ENCODE measurements around the gene DNAAF2.

Gene DNAAF2

DNA sequence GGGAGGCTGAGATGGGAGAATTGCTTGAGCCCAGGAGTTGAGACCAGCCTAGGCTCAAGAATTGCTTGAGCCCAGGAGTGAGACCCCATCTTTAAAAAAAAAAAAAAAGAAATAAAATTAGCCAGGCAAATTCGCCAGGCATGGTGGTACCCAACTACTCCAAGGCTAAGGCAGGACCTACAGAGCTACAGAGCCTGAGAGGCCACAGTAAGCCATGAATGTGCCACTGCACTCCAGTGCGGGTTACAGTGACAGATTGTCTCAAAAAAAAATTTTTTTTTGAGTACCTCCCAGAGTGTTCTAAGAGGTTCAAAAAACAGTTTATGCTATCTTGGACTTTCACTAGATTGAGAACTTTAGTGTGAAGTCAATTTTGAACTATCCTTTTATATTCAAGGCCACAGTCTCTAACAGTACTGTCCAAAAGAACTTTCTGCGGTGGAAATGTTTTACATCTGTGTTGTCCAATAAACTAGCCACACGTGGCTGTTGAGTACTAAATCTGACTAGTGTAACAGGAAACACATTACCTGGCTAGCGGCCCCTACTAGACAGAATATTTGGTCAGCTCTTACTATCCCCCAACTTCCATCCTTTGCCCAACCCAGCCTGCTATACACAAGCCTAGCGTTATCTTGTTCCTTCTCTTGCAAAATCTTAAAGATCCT is 17.1 kb downstream of the DNAAF2 start:
- Histone ChIP-seq H3K36me3 (replicated peaks) (peaks cover 14% of the 10 kb centered on the region), H3K27me3 (replicated peaks) (no peaks in the 10 kb centered on the region), H3K27ac (no peak overlapping the region), H3K4me3 (ENCODE audit: low read depth, low read length) (no peak overlapping the region)
- TF ChIP-seq, protein P1, sequence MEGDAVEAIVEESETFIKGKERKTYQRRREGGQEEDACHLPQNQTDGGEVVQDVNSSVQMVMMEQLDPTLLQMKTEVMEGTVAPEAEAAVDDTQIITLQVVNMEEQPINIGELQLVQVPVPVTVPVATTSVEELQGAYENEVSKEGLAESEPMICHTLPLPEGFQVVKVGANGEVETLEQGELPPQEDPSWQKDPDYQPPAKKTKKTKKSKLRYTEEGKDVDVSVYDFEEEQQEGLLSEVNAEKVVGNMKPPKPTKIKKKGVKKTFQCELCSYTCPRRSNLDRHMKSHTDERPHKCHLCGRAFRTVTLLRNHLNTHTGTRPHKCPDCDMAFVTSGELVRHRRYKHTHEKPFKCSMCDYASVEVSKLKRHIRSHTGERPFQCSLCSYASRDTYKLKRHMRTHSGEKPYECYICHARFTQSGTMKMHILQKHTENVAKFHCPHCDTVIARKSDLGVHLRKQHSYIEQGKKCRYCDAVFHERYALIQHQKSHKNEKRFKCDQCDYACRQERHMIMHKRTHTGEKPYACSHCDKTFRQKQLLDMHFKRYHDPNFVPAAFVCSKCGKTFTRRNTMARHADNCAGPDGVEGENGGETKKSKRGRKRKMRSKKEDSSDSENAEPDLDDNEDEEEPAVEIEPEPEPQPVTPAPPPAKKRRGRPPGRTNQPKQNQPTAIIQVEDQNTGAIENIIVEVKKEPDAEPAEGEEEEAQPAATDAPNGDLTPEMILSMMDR (IDR thresholded peaks at IDR 0.05; ENCODE audit: low read depth, low read length, missing control alignments) = no peak
- no peak for DNase-seq
- in situ Hi-C loops (cut with HindIII; ENCODE audit: low pct_ligation_motif_present, low sequenced_read_pairs) = no loop called here

DNA sequence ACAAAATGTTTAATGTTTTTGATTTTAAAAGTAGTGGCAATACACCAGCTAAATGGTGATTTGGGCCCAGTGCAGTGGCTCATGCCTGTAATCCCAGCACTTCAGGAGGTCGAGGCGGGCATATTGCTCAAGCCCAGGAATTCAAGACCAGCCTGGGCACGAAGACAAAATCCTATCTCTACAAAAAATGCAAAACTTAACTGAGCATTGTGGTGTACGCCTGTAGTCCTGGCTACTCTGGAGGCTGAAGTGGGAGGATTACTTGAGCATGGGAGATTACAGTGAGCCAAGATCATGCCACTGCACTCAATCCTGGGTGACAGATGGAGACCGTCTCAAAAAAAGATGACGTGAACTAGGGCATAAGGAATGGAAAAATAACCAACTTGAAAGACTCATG is 19.3 kb downstream of the DNAAF2 start:
- Histone ChIP-seq H3K4me3 (ENCODE audit: low read depth, low read length) (no peak overlapping the region), H3K27ac (no peak overlapping the region), H3K36me3 (replicated peaks) (peaks cover 14% of the 10 kb centered on the region), H3K27me3 (replicated peaks) (no peaks in the 10 kb centered on the region)
- in situ Hi-C loops (cut with HindIII; ENCODE audit: low pct_ligation_motif_present, low sequenced_read_pairs) = no loop called here
- TF ChIP-seq, protein P1 (IDR thresholded peaks at IDR 0.05; ENCODE audit: low read depth, low read length, missing control alignments) = no peak
- DNase-seq = no peak

DNA sequence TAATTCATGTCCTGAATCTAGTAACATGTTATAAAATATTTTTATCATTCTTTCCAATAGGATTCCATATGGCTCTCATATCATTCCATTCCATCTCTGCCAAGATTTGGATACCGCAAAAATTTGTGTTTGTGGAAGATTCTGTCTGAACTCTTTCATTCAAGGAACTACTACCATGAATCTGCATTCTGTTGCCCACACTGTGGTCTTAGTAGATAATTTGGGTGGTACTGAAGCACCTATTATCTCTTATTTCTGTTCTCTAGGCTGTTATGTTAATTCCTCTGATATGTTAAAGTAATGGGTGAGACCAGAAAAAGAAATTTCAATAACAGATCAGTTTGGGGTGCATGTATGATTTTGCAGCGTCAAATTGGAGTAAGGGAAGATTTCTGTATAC is 20.8 kb downstream of the DNAAF2 start:
- no peak overlapping the region for H3K27ac ChIP-seq
- peaks cover 16% of the 10 kb centered on the region for H3K36me3 ChIP-seq (replicated peaks)
- in situ Hi-C loops (cut with HindIII; ENCODE audit: low pct_ligation_motif_present, low sequenced_read_pairs) = no loop called here
- TF ChIP-seq, protein P1 (IDR thresholded peaks at IDR 0.05; ENCODE audit: low read depth, low read length, missing control alignments) = no peak
- no peaks in the 10 kb centered on the region for H3K27me3 ChIP-seq (replicated peaks)
- H3K4me3 ChIP-seq (ENCODE audit: low read depth, low read length) = no peak overlapping the region
- no peak for DNase-seq

DNA sequence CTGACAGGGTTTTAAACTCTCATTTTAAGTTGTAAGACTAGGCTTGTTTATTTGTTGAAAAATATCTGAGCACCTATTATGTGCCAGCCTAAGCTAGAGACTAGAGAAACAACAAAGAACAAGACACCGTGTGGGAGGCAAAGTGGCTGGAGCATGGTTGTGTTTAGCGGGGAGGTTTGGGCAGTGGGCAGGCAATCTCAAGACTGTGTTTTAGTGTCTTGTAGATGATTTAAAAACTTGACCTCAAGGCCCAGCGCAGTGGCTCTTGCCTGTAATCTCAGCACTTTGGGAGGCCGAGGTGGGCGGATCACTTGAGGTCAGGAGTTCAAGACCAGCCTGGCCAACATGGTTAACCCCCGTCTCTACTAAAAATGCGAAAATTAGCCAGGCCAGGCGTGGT is 22.4 kb downstream of the DNAAF2 start:
- Histone ChIP-seq H3K27ac (no peak overlapping the region), H3K36me3 (replicated peaks) (peaks cover 3% of the 10 kb centered on the region), H3K4me3 (ENCODE audit: low read depth, low read length) (no peak overlapping the region), H3K27me3 (replicated peaks) (no peaks in the 10 kb centered on the region)
- TF ChIP-seq, protein P1 (IDR thresholded peaks at IDR 0.05; ENCODE audit: low read depth, low read length, missing control alignments) = no peak
- no peak for DNase-seq
- in situ Hi-C loops (cut with HindIII; ENCODE audit: low pct_ligation_motif_present, low sequenced_read_pairs) = no loop called here

DNA sequence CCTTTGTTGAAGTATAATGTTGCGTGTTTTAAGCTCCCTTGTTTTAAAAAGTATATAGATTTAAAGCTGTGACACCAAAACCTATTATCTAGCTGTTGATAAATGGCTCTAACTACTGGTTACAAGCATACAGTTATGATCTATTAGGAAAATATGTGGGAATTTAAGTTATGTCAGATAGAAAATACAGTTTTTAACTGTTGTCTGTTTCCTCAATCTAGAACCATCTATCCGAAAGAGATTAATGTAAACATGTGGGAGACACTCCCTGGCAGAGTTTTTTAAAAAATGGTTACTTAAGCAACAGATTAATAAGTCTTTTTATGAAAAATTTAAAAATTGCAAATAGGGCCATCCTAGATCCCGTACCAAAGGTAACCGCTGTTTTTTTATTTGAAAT is 22.8 kb downstream of the DNAAF2 start:
- in situ Hi-C loops (cut with HindIII; ENCODE audit: low pct_ligation_motif_present, low sequenced_read_pairs) = no loop called here
- H3K36me3 ChIP-seq (replicated peaks) = peaks cover 7% of the 10 kb centered on the region

More for the DNA sequence above, 22.8 kb downstream of the DNAAF2 start:
- TF ChIP-seq, protein P1 (IDR thresholded peaks at IDR 0.05; ENCODE audit: low read depth, low read length, missing control alignments) = no peak
- Histone ChIP-seq H3K27me3 (replicated peaks) (no peaks in the 10 kb centered on the region), H3K27ac (no peak overlapping the region), H3K4me3 (ENCODE audit: low read depth, low read length) (no peak overlapping the region)
- no peak for DNase-seq
